Choroid plexus epithelial cell (primary cell): ENCODE measurements around the gene PLIN4.

ENCODE experiments used
- DNase-seq: peaks from one replicate; pipeline ENCODE4 v3.0.0-alpha.2; 2010; ENCODE audit warnings: low read depth
- H3K4me3 ChIP-seq: 2 replicates; pipeline ENCODE4 v1.5.1; 2011; ENCODE audit warnings: low read depth, mild to moderate bottlenecking, control low read depth, low read length, moderate library complexity
- CTCF ChIP-seq: conservative IDR thresholded peaks from 2 replicates; pipeline ENCODE4 v1.5.1; 2011; ENCODE audit warnings: low read depth, mild to moderate bottlenecking, control low read depth, inconsistent platforms, low read length, moderate library complexity

PLIN4 gene

GRCh38 chr19:4456476-4456842 is 61.8 kb downstream of the PLIN4 start:
- DNase-seq, result peak; percentile 71

GRCh38 chr19:4455719-4456475 is 62.4 kb downstream of the PLIN4 start:
- DNase-seq, result peak; percentile 86
- peak; percentile 22 for TF ChIP-seq CTCF
- H3K4me3 ChIP-seq, result peak overlapping the region; percentile 77

More at GRCh38 chr19:4456476-4456842, 61.8 kb downstream of the PLIN4 start:
- peak; percentile 18 for TF ChIP-seq CTCF
- H3K4me3 ChIP-seq, result peak overlapping the region; percentile 77

- DNase-seq, result peak; percentile 70
- TF ChIP-seq CTCF, result no peak
- peak overlapping the region; percentile 77 for H3K4me3 ChIP-seq
These were observed 63.3 kb downstream of the PLIN4 start for GRCh38 chr19:4454747-4455718.

GRCh38 chr19:4453232-4454179 is 64.8 kb downstream of the PLIN4 start:
- no peak for DNase-seq
- no peak for TF ChIP-seq CTCF
- H3K4me3 ChIP-seq, result no peak overlapping the region

- no peak for TF ChIP-seq CTCF
- H3K4me3 ChIP-seq, result no peak overlapping the region
- no peak for DNase-seq
These were observed 65.9 kb downstream of the PLIN4 start for GRCh38 chr19:4452230-4452990.
